ENCODE results near the gene ELP4. TPM values are rescaled to one million over a fixed set of nuclear protein-coding genes. Genes with fewer than 3 reads are reported as not detected.

ELP4 gene
- total RNA-seq, 1 donor from 2014 or later, result 19.5 TPM

GRCh38 chr11:31598454-31598853, 88.9 kb downstream of the ELP4 start:
- no peak overlapping the region for H3K4me3 Mint-ChIP-seq
- H3K27ac Mint-ChIP-seq, result no peak overlapping the region
- no peaks in the 10 kb centered on the region for H3K27me3 Mint-ChIP-seq (ENCODE audit: low read depth)
- H3K4me1 Mint-ChIP-seq, result no peaks in the 10 kb centered on the region
- H3K9me3 Mint-ChIP-seq, result peaks cover 5% of the 10 kb centered on the region
- H3K36me3 Mint-ChIP-seq, result peaks cover 8% of the 10 kb centered on the region
- no peak for TF ChIP-seq CTCF (IDR thresholded peaks at IDR 0.05; ENCODE audit: unreplicated experiment)
- no peak for DNase-seq (ENCODE audit: low spot score in 2 of 2, unreplicated experiment in 2 of 2)

- Mint-ChIP-seq H3K27ac (no peak overlapping the region), H3K4me3 (no peak overlapping the region), H3K4me1 (no peaks in the 10 kb centered on the region), H3K36me3 (peaks cover 8% of the 10 kb centered on the region), H3K27me3 (ENCODE audit: low read depth) (no peaks in the 10 kb centered on the region), H3K9me3 (peaks cover 5% of the 10 kb centered on the region)
- TF ChIP-seq CTCF (IDR thresholded peaks at IDR 0.05; ENCODE audit: unreplicated experiment), result no peak
- DNase-seq (ENCODE audit: low spot score in 2 of 2, unreplicated experiment in 2 of 2), result no peak
Observed at GRCh38 chr11:31601635-31602282, 92.2 kb downstream of the ELP4 start.

GRCh38 chr11:31606893-31607292, 97.3 kb downstream of the ELP4 start:
- DNase-seq (ENCODE audit: low spot score in 2 of 2, unreplicated experiment in 2 of 2), result no peak
- no peak overlapping the region for H3K4me3 Mint-ChIP-seq
- no peaks in the 10 kb centered on the region for H3K36me3 Mint-ChIP-seq
- H3K27me3 Mint-ChIP-seq (ENCODE audit: low read depth), result no peaks in the 10 kb centered on the region
- H3K9me3 Mint-ChIP-seq, result no peaks in the 10 kb centered on the region
- TF ChIP-seq CTCF (IDR thresholded peaks at IDR 0.05; ENCODE audit: unreplicated experiment), result no peak
- no peaks in the 10 kb centered on the region for H3K4me1 Mint-ChIP-seq
- H3K27ac Mint-ChIP-seq, result no peak overlapping the region

GRCh38 chr11:31607914-31608313, 98.3 kb downstream of the ELP4 start:
- Mint-ChIP-seq H3K4me1 (no peaks in the 10 kb centered on the region), H3K27me3 (ENCODE audit: low read depth) (no peaks in the 10 kb centered on the region), H3K36me3 (no peaks in the 10 kb centered on the region), H3K4me3 (no peak overlapping the region), H3K27ac (no peak overlapping the region), H3K9me3 (no peaks in the 10 kb centered on the region)
- no peak for TF ChIP-seq CTCF (IDR thresholded peaks at IDR 0.05; ENCODE audit: unreplicated experiment)
- no peak for DNase-seq (ENCODE audit: low spot score in 2 of 2, unreplicated experiment in 2 of 2)

- Mint-ChIP-seq H3K9me3 (no peaks in the 10 kb centered on the region), H3K27me3 (ENCODE audit: low read depth) (no peaks in the 10 kb centered on the region), H3K27ac (no peak overlapping the region), H3K4me3 (no peak overlapping the region), H3K36me3 (no peaks in the 10 kb centered on the region), H3K4me1 (no peaks in the 10 kb centered on the region)
- TF ChIP-seq CTCF (IDR thresholded peaks at IDR 0.05; ENCODE audit: unreplicated experiment), result no peak
- no peak for DNase-seq (ENCODE audit: low spot score in 2 of 2, unreplicated experiment in 2 of 2)
Observed at GRCh38 chr11:31608995-31609394, 99.4 kb downstream of the ELP4 start.

- Mint-ChIP-seq H3K27me3 (ENCODE audit: low read depth) (no peaks in the 10 kb centered on the region), H3K4me3 (no peak overlapping the region), H3K4me1 (no peaks in the 10 kb centered on the region), H3K9me3 (no peaks in the 10 kb centered on the region), H3K36me3 (peaks cover 6% of the 10 kb centered on the region), H3K27ac (no peak overlapping the region)
- DNase-seq (ENCODE audit: low spot score in 2 of 2, unreplicated experiment in 2 of 2), result no peak
- no peak for TF ChIP-seq CTCF (IDR thresholded peaks at IDR 0.05; ENCODE audit: unreplicated experiment)
Observed at GRCh38 chr11:31610544-31610943, 101.0 kb downstream of the ELP4 start.
